Astrocyte of the hippocampus (primary cell): ENCODE data around the gene SDHAF1.
"Not testable (repeated sequence)": the region's sequence is repeated elsewhere in the genome, so short reads cannot be mapped to it uniquely, and the experiment has no call there.

Source experiments
- DNase-seq: peaks from one replicate; pipeline ENCODE4 v3.0.0; 2011; ENCODE audit warnings: low read depth, low spot score

Gene SDHAF1, protein sequence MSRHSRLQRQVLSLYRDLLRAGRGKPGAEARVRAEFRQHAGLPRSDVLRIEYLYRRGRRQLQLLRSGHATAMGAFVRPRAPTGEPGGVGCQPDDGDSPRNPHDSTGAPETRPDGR

DNA sequence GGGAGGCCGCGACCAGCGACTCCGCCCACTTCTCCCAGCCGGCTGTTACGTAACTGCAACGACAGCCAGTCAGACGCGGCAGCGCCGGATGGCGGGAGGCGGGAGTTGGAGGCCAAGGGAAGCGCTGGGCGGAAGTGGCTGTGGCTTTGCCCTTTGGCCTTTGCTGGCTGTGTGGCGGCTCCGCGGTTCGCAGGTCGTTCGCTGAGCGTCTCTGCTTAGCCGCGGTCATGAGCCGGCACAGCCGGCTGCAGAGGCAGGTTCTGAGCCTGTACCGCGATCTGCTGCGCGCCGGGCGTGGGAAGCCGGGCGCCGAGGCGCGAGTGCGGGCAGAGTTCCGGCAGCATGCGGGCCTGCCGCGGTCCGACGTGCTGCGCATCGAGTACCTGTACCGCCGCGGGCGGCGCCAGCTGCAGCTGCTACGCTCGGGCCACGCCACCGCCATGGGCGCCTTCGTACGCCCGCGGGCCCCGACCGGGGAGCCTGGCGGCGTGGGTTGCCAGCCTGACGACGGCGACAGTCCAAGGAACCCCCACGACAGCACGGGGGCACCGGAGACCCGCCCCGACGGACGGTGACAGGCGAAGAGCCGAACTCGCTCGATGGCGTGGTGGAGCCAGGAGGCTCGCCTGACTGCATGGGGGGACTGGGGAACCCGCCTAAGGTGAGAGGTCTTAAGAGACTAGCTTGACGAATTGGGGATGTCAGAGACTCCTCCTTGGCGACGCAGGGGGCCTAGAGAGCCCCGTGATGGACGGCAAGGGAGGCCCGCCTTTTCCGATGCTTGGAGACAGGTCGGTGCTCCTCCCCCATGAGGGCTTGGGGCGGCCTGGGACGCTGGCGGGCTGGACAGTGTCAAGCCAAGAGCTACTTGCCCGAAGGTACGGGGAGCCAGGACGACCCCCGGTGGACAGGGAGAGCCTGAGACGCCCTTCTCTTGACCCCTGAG lies at the start of gene SDHAF1:
Gene SDHAF1 (plus strand): TSS at position 141 of the 946 bp plus-strand sequence. CDS start 87 bp downstream, at position 228.
- DNase-seq: peak; percentile 96

DNA sequence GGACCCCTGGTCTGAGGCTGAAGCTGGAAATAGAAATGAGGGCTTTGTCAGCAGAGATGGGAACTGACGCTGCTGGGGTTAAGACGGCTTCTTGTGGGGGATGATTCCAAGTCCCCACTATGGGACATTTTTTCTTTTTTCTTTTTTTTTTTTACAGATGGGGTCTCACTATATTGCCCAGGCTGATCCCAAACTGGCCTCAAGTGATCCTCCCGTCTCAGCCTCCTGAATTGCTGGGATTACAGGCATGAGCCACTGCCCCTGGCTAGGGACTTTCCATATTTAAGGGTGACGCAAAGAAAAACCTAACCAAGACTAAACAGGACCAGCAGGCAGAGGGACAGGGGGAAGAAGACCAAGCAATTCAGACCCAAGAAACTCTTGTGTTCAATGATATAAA lies 48.8 kb upstream of the SDHAF1 start:
- DNase-seq: no peak

DNA sequence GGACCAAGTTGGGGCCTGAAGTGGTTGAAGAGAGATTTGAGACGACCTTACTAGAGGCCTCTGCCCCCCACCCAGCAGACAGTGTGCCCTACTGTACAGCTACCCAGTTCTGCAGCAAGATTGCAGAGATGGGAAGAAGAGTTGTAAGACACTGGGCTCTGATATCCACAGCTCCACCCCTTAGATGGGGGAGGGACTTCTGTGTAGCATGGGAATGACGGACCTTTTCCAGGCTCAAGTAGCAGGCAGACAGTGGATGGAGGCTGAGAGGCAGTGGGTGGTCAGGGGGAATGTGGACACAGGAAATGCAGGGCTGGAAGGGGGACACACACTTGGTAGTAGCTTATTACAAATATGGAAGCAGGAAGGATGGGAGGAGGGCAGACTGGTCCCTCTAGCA lies 45.9 kb upstream of the SDHAF1 start:
- DNase-seq: no peak

DNA sequence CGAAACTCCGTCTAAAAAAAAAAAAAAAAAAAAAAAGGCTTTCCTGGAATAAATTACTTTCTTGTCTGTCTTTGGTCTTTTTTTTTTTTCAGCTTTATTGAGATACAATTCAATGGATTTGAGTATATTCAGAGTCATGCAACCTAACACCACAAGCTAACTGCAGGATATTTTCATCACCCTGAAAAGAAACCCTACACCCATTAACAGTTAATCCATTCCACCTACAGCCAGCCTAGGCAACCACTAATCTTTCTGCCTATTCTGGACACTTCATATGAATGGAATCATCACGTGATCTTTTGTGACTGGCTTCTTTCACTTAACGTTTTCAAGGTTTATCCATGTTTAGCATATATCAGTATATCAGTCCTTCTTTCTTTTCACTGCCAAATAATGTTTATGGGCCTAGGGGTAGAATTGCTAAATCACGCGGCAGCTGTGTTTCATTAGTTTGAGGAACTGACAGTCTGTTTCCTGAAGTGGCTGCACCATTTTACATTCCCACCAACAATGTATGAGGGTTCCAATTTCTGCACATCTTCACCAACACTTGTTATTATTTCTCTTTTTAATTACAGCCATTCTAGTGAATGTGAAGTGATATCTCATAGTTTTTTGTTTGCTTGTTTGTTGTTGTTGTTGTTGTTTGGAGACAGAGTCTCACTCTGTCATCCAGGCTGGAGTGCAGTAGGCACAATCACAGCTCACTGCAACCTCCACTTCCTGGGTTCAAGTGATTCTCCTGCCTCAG lies 38.9 kb upstream of the SDHAF1 start:
- no peak for DNase-seq

DNA sequence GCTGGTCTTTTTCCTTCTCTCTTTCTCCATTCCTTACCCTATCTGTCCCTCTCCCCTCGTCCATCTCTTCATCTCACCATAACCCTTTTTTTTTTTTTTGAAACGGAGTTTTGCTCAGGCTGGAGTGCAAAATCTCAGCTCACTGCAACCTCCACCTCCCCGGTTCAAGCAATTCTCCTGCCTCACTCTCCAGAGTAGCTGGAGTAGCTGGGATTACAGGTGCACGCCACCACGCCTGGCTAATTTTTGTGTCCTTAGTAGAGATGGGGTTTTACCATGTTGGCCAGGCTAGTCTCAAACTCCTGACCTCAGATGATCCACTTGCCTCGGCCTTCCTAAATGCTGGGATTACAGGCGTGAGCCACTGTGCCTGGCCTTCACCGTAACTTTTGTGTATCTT lies 37.6 kb upstream of the SDHAF1 start:
- not testable (repeated sequence) for DNase-seq

DNA sequence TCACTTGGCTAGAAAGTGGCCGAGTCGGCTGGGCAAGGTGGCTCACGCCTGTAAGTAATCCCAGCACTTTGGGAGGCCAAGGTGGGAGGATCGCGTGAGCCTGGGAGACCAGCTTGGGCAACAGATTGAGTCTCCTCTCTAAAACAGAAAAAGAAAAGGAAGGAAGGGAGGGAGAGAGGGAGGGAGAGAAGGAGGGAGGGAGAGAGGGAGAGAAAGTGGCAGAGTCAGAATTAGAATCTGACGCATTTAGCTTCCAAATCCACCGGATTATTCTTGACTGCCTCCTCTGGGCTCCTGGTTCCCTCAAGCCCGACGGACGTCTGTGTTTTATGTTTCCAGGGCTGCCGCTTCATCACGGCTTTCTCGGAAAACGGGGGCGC lies 36.3 kb upstream of the SDHAF1 start:
- DNase-seq: no peak

DNA sequence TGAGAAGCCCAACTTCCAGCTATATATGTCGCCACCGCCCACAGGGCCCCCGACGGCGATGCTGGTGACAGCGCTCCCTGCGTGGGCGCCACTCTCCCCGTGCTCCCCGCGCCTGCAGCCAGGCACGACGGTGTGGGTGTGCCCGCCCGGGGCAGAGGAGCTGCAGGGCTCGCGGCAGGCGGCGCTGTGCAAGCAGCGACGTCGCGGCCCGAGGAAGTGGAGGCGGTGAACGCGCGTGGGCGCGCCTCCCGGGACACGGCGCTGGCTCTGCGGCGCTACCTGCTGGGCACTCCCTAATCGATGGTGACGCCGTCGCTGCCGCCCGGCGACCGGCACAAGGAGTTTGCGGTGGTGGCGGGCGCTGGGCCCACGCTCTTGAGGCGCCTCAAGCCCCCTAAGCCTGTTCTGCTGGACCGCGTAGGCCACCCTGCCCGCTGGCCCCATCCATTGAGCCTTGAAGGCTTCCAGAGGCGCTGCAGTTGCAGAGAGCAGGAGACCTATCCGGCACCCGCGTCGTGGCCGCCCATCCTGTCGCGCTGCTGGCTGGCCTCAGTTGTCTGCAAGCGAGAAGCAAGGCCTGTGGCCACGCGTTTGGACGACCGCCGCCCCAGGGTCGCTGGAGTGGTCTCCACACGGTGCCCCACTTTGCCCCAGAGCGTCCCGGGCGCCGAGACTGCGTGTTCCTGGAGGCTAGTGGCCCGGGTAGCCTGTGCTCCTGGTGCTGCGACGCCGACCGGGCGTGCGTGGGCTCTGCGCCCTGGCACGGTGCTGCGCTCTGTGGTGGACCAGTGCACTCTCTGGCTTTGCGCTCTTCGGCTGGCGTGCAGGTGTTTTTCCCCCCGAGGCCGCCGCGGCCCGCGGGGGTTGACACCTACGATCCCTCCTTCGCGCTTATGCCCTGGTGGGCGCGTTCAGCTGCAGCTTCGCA lies 35.7 kb upstream of the SDHAF1 start:
- peak; percentile 26 for DNase-seq

DNA sequence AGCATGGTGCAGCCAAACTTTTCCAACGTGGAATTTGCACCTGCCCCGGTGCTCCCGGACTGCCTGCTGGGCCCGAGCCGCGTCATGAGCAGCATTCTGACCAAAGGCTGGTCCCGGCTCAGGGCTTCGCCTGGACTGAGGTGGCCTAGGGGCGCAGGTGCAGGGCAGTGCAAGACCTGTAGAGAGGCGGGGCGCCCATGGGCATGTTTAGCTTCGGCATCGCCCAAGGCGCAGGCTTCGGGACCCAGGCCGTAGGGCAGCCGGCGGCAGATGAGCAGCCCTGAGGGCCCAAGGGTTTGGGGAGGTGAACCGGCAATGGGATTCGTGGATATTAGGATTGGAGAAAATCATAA lies 35.0 kb upstream of the SDHAF1 start:
- DNase-seq: no peak

DNA sequence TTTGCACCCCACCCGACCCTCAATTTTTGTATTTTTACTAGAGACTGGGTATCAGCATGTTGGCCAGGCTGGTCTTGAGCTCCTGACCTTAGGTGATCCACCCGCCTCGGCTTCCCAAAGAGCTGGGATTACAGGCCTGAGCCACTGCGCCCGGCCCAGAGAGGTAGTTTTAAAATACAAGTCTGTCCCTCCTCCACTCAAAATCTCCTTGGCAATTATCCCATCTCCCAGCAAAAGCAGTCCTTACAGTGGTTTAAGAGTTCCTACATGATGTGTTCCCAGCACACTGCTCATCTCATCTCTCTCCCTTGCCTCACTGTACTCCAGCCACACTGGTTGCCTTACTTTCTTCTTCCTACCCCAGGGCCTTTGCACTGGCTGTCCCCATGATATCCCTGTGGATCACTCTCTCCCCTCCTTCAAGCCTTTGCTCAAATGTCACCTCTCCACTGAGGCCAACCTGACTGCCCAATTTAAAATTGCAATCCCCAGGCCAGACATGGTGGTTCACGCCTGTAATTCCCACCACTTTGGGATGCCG lies 34.5 kb upstream of the SDHAF1 start:
- no peak for DNase-seq

DNA sequence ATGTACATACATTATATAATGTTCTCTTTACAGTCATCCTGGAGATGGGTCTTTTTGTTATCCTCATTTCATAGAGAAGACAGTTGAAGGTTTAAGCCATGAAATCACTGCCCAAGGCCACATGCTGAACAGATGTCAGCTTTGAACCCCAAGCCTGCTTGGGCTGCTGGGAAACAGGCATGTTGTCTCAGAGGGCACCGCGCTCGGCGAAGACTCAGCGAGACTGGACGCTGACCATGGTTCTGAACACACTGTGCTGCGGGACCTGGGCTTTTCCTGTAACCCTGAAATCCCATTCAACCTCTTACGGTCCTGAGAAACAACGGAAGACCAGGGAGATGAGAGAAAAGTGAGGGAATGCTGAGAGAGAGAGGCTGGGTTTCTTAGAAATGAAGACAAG lies 31.5 kb upstream of the SDHAF1 start:
- DNase-seq: peak; percentile 85

DNA sequence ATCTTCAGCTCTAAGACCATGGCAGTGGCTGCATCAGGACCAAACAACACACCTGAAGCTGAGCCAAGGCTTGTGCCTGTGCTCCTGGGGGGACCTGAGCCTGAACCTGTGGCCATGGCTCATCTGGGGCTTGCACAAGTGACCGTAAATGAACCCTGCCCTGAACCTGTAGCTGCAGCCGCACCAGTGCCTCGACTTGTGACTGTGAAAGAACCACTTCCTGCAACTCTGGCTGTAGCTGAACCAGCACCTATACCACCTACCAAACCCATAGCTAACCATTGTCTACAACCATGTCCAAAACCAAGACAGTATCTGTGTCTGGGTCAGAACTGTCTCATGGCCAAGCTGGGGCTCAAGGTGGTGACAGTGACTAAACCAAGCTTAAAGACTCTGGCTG lies 28.2 kb upstream of the SDHAF1 start:
- no peak for DNase-seq

DNA sequence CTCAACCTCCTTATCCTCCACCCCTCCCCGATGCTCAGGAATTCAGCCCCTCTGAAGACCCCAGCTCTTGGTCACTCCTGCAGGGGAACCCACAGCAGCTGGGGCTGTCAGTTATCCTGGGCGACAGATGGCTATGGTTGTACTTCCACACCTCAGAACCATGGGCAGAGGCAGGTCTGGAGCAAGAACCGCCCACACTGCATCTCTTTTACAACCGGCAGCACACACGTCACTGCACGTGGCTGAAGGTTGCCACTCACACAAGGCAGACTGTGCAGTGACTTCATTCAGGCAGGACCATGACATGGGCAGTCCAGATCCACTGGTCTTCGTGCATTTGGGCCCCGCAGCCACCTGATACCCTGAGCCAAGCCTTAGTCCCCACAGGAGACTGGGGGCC lies 21.5 kb upstream of the SDHAF1 start:
- no peak for DNase-seq

DNA sequence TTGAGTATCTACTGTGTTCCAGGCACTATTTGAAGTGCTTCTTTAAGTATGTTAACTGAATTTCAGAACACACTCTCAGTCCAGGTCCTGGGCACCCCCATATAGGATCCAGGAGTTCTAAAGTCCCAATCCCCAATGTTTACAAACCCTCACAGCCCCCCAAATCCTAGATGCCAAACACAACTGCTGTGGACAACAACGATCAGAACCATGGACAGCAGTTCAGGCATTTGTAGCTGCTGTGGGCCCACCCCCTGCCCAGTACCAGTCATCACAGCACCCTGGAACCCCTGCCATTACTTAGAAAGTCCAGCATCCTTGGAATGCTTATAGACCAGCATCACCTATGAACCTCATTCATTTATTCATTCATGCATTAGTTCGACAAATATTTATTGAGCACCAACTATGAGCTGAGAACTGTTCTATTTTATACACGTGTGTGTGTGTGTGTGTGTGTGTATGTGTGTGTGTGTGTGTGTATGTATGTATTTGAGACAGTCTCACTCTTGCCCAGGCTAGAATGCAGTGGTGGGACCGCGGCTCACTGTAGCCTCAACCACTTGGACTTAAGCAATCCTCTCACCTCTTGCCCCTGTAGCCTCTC lies 19.3 kb upstream of the SDHAF1 start:
- DNase-seq: peak; percentile 61

DNA sequence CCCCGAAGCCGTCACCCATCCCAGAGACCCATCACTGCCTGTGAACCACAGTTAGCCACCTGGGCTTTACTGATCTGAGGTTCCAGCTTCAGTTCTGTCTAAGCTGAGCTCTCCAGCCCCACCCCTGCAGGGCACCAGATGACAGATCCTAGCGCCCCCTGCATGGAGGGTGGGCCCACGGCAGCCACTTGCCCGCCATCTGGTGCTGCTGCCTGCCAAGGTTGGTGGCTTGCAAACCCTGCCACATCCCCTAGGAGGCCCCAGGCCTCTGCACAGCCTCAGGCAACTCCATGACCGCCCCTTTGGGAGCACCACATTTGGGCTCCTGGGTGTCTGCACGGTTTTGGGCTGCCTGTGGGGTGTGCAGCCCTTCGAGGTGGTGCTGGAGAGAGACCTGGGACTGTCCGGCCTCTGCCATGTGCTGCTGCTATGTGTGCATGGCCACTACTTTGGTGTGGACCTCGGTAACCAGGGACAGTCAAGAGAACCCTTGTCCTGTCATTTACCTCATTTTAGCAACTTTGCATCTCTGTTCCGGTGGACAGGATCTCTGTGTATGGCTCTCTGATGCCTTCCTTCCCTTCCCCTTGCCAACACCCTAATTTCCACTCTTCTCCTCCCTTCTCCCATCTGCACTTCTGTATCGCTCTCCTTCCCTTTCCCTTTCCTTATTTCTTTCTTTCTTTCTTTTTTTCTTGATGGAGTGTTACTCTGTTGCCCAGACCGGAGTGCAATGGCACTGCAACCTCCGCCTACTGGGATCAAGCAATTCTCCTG lies 17.4 kb upstream of the SDHAF1 start:
- DNase-seq: no peak

DNA sequence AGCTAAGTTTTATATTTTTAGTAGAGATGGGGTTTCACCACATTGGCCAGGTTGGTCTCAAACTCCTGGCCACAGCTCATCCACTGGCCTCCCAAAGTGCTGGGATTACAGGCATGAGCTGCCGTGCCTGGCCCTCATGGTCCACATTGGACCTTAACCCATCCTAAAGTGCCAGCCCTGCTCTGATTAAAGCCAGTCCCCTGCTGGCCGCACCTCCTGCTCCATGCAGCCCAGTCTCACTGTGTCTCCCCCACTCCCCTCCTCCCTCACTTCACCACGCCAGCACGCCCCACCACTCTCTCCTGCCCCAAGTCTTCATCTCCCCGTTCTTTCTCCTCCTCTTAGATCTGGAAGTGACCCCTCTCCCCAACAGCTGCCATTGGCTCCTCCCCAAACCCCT lies 16.7 kb upstream of the SDHAF1 start:
- DNase-seq: no peak

DNA sequence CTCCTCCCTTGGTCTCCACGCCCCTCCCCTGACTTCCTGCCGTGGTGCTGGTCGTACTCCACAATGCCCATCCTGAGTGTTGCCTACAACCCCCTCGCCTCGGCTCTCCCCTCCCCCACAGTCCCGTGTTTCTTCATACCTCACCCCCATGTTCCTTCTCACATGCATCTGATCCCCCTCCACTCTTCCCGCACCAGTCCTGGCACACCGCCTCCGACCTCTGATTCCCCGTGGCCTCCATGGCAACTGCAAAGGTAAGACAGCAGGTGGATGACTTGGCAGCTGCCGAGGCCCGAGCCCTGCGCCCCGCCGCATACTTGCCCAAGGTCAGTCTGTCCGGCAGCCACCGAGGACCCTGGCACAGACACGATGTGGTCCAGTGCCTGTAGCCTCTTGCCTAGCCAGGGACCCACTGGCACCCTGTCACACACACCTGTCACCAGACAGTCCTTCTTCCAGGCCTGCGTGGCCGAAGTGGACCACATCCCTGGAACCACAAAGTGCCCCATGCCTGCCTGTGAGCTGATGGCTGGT lies 16.1 kb upstream of the SDHAF1 start:
- DNase-seq: no peak

DNA sequence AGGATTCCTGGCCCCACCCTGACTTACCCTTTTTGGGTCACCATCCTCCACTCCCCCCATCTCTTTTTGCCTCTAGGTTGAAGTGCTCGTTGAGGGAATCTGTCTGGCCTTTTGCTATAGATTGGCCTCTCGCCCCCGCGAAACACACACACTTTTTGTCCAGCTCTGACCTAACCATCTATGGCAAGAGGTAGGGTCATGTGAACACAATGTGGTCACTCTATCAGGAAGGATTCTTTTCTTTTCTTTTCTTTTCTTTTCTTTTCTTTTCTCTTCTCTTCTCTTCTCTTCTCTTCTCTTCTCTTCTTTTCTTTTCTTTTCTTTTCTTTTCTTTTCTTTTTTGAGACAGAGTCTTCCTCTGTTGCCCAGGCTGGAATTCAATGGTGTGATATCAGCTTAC lies 14.0 kb upstream of the SDHAF1 start:
- DNase-seq: not testable (repeated sequence)

DNA sequence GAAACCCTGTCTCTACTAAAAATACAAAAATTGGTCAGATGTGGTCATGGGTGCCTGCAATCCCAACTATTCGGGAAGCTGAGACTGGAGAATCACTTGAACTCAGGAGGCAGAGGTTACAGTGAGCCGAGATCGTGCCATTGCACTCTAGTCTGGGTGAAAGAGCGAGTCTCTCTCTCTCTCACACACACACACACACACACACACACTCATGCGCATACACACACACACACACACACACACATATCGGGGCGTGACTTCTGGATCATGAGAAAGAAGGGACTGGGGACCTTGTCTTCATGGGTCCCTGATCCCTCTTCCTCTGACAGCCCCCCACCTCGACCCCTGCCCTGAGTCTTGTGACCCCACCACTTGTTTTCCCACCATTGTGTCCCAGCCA lies 11.8 kb upstream of the SDHAF1 start:
- DNase-seq: no peak

DNA sequence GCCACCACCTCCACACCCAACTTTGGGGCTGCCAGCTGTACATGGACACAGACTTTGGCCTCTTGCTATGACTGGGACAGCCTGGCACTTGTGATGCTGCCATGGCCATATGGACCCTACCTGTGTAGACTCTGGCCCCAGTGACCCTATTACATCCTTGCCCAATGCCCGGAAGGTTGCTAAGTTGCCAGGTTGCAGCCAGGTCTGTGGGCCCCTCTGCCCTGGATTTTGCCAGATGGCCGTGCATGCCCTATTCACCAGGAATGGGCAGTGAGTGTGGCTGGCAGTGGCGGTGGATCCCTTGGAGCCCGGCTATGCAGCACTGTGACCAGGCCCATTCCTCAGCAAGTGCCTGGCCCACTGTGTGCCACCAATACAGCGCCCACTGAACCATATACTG lies 8.9 kb upstream of the SDHAF1 start:
- DNase-seq: no peak
